WTC11 (cell line): ENCODE data around the gene IGSF9. TPM values are rescaled to one million over a fixed set of nuclear protein-coding genes. Genes with fewer than 3 reads are reported as not detected.

Source experiments
- ATAC-seq: fragments of 200-7000 bp; cut with Tn5 transposase; 2 replicates; pipeline ENCODE4 v1.10.0; 2021; ENCODE audit warnings: mild to moderate bottlenecking, moderate library complexity
- CTCF ChIA-PET: fragments of 300-600 bp; sonication (Branson Sonifier 250); formaldehyde crosslinking; loops from one replicate; lab custom pipeline; 2021; ENCODE audit warnings: antibody characterized with exemption; lab: Charles Lee
- POLR2A ChIA-PET: fragments of 350-600 bp; sonication (Branson Sonifier 250); formaldehyde crosslinking; loops from one replicate; lab custom pipeline; 2021; ENCODE audit warnings: antibody characterized with exemption; lab: Charles Lee
- DNase-seq: peaks from one replicate; pipeline ENCODE4 v3.0.0; 2021; ENCODE audit warnings: low spot score
- H3K27ac Mint-ChIP-seq: 2 replicates; pipeline ENCODE4 v1.8.0; 2021; ENCODE audit warnings: mixed read lengths
- H3K27me3 Mint-ChIP-seq: 2 replicates; pipeline ENCODE4 v1.8.0; 2021; ENCODE audit warnings: low read depth, mild to moderate bottlenecking, moderate library complexity, mixed read lengths
- H3K36me3 Mint-ChIP-seq: 2 replicates; pipeline ENCODE4 v1.8.0; 2021; ENCODE audit warnings: mixed read lengths
- H3K4me1 Mint-ChIP-seq: 2 replicates; pipeline ENCODE4 v1.8.0; 2022; ENCODE audit warnings: mixed read lengths
- H3K4me3 Mint-ChIP-seq: 2 replicates; pipeline ENCODE4 v1.8.0; 2021; ENCODE audit warnings: mild to moderate bottlenecking, moderate library complexity, mixed read lengths
- H3K9me3 Mint-ChIP-seq: 2 replicates; pipeline ENCODE4 v1.8.0; 2021; ENCODE audit warnings: mixed read lengths
- AFF4 ChIP-seq: sonication (generic); formaldehyde crosslinking; IDR thresholded peaks from 2 replicates; pipeline ENCODE4 v1.8.1; 2023; ENCODE audit warnings: mild to moderate bottlenecking, missing genetic modification reagents, borderline replicate concordance
- ATF1 ChIP-seq: sonication (generic); formaldehyde crosslinking; IDR thresholded peaks from 2 replicates; pipeline ENCODE4 v1.8.1; 2023; ENCODE audit warnings: mild to moderate bottlenecking, moderate library complexity, missing genetic modification reagents
- CTCF ChIP-seq: fragments of 200-600 bp; IDR thresholded peaks from 2 replicates; pipeline ENCODE4 v1.8.0; 2022; ENCODE audit warnings: antibody characterized with exemption
- E2F4 ChIP-seq: sonication (generic); formaldehyde crosslinking; IDR thresholded peaks from 2 replicates; pipeline ENCODE4 v1.8.1; 2022; ENCODE audit warnings: low read depth, mild to moderate bottlenecking, moderate library complexity, missing genetic modification reagents, borderline replicate concordance
- IRF1 ChIP-seq: sonication (generic); formaldehyde crosslinking; IDR thresholded peaks from 2 replicates; pipeline ENCODE4 v1.8.0; 2023; ENCODE audit warnings: missing genetic modification reagents
- JAZF1 ChIP-seq: fragments of 250-450 bp; sonication (Bioruptor Pico); IDR thresholded peaks from 2 replicates; pipeline ENCODE4 v1.9.0; 2021; ENCODE audit warnings: moderate library complexity, mild to moderate bottlenecking, inconsistent platforms
- NR2C2 ChIP-seq: sonication (generic); formaldehyde crosslinking; IDR thresholded peaks from 2 replicates; pipeline ENCODE4 v1.8.0; 2022; ENCODE audit warnings: mild to moderate bottlenecking, missing genetic modification reagents
- NR3C1 ChIP-seq: sonication (generic); formaldehyde crosslinking; conservative IDR thresholded peaks from 2 replicates; pipeline ENCODE4 v1.8.1; 2023; ENCODE audit warnings: low read depth, mild to moderate bottlenecking, missing genetic modification reagents
- PREB ChIP-seq: sonication (generic); formaldehyde crosslinking; IDR thresholded peaks from 2 replicates; pipeline ENCODE4 v1.8.1; 2022; ENCODE audit warnings: mild to moderate bottlenecking, missing genetic modification reagents, moderate library complexity, borderline replicate concordance
- SMAD3 ChIP-seq: sonication (generic); formaldehyde crosslinking; IDR thresholded peaks from 2 replicates; pipeline ENCODE4 v1.8.0; 2022; ENCODE audit warnings: missing genetic modification reagents, mild to moderate bottlenecking, borderline replicate concordance
- ZNF317 ChIP-seq: sonication (generic); formaldehyde crosslinking; IDR thresholded peaks from 2 replicates; pipeline ENCODE4 v1.8.1; 2023; ENCODE audit warnings: low read depth, mild to moderate bottlenecking, moderate library complexity, missing genetic modification reagents, borderline replicate concordance
- ZNF425 ChIP-seq: fragments of 250-450 bp; sonication (Bioruptor Pico); conservative IDR thresholded peaks from 2 replicates; pipeline ENCODE4 v1.9.0; 2021; ENCODE audit warnings: mild to moderate bottlenecking
- total RNA-seq: library from RNA; stranded (reverse); gene quantifications from 3 replicates; pipeline ENCODE4 v1.2.3, GENCODE V29; 2021

The IGSF9 gene
- total RNA-seq, 1 experiment from 2014 or later, result 16.4 TPM

GRCh38 chr1:159900755-159901360, 44.6 kb downstream of the IGSF9 start:
- Mint-ChIP-seq H3K27me3 (peaks cover 31% of the 10 kb centered on the region), H3K36me3 (peaks cover 5% of the 10 kb centered on the region; the same call in 1 of the 2 replicates), H3K9me3 (peaks cover 12% of the 10 kb centered on the region), H3K4me1 (peaks cover 15% of the 10 kb centered on the region), H3K27ac (no peak overlapping the region; the same call in 1 of the 2 replicates), H3K4me3 (no peak overlapping the region)
- no peak for ATAC-seq
- CTCF ChIA-PET, result interaction anchor here (0.8 to 2.5 kb wide), 7 partner anchors 10 to 106 kb away, joined by 3 to 30 read pairs (median 4); no protein-coding TSS in a partner anchor
- no peak for DNase-seq
- POLR2A ChIA-PET, result interaction anchor here (0.6 to 2.0 kb wide), 3 partner anchors 23 to 1210 kb away, joined by 3 to 9 read pairs (median 4); partner anchors contain the start of gene TAGLN2
- TF ChIP-seq JAZF1 (CRISPR knock-in tag), result no peak
- no peak for TF ChIP-seq E2F4 (CRISPR knock-in tag)
- no peak for TF ChIP-seq PREB (CRISPR knock-in tag)
- no peak for TF ChIP-seq SMAD3 (CRISPR knock-in tag)
- TF ChIP-seq NR2C2 (CRISPR knock-in tag), result no peak
- no peak for TF ChIP-seq IRF1 (CRISPR knock-in tag)
- TF ChIP-seq ATF1 (CRISPR knock-in tag), result no peak
- TF ChIP-seq ZNF317, result no peak
- no peak for TF ChIP-seq CTCF
- no peak for TF ChIP-seq ZNF425 (CRISPR knock-in tag)
- TF ChIP-seq NR3C1 (CRISPR knock-in tag), result no peak
- TF ChIP-seq AFF4 (CRISPR knock-in tag), result no peak
